Measurements from ENCODE around the gene SLC66A1.
"Not testable (repeated sequence)": the region's sequence is repeated elsewhere in the genome, so short reads cannot be mapped to it uniquely, and the experiment has no call there.

The SLC66A1 gene

GRCh38 chr1:19287436-19288185 is 24.5 kb upstream of the SLC66A1 start:
- no peak for TF ChIP-seq ZNF274 (IDR thresholded peaks at IDR 0.05; ENCODE audit: low read depth, low read length)
- no peak overlapping the region for H3K4me3 ChIP-seq (ENCODE audit: low read length)

- H3K4me3 ChIP-seq (ENCODE audit: low read length), result peak within 1 kb of the TSS; percentile 44; the same call in 1 of the 2 replicates
These were observed 23.5 kb upstream of the SLC66A1 start, which contains the start of gene AKR7A3 for GRCh38 chr1:19288324-19289241. Gene AKR7A3 (minus strand): TSS chr1:19288770. CDS start chr1:19288709, 61 bp downstream.

GRCh38 chr1:19289244-19289643 is 22.9 kb upstream of the SLC66A1 start:
- H3K4me3 ChIP-seq (ENCODE audit: low read length), result no peak overlapping the region; the same call in 1 of the 2 replicates
- TF ChIP-seq ZNF274 (IDR thresholded peaks at IDR 0.05; ENCODE audit: low read depth, low read length), result no peak

- TF ChIP-seq ZNF274 (IDR thresholded peaks at IDR 0.05; ENCODE audit: low read depth, low read length), result no peak
- no peak overlapping the region for H3K4me3 ChIP-seq (ENCODE audit: low read length)
These were observed 17.5 kb upstream of the SLC66A1 start for GRCh38 chr1:19294638-19295037.

GRCh38 chr1:19300211-19300610 is 11.9 kb upstream of the SLC66A1 start:
- no peak overlapping the region for H3K4me3 ChIP-seq (ENCODE audit: low read length)
- TF ChIP-seq ZNF274 (IDR thresholded peaks at IDR 0.05; ENCODE audit: low read depth, low read length), result no peak

DNA sequence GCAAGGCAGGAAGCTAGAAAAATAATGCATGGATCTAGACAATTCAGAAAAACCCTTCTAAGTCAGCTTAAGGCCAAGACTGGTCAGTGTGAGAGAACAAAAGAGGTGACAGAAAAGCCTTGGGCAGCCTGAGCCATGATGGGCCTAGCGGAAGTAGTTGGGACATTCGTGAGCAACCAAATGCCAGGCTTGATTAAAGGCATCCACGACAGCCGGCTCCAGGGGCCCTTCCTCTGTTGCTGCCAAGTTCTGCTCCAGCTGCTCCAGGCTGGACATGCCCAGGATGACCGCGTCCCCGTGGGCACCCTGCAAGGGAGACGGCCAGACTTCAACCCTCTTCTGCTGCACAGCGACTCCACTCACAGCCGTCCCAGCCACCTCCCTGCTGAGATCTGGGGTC is 8.0 kb upstream of the SLC66A1 start:
- H3K4me3 ChIP-seq (ENCODE audit: low read length), result not testable (repeated sequence)

DNA sequence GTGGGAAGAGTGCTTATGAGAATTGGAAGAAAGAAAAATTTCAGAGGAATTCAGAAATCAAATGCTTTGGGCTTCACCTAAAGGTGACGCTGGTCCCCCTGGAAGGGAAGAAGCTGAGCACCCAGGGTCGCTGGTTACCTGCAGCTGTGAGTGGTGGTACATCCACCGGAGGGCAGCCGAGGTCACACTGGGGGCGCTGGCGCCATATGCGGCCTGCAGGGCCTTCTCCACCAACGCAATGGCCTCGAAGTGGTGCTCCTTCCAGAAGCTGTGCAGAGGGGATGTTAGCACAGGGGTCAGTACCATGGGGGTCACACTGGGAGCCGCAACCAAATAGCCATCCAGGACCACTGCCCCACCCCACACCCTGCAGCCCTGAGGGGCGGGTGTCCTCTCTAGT is 6.2 kb upstream of the SLC66A1 start:
- TF ChIP-seq ZNF274 (IDR thresholded peaks at IDR 0.05; ENCODE audit: low read depth, low read length), result no peak

DNA sequence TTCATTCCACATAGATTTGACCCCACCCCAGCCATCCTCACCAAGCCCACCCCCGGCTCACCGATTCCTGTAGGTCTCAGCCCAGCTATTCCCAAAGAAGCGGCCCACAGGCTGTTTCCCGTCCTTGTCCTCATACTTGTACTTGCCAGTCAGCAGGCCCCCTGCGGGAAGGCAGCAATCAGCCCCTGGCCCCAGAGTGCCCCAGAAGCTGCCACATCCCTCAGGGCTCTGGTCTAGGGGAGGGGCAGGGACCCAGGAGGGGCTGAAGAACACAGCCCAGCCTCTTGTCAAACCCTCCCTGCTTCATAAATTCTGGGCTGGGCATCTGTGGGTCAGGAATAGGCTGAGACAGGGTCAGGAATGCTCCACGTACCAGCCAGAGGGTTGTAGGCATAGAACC is 5.2 kb upstream of the SLC66A1 start:
- TF ChIP-seq ZNF274 (IDR thresholded peaks at IDR 0.05; ENCODE audit: low read depth, low read length), result no peak
- H3K4me3 ChIP-seq (ENCODE audit: low read length), result no peak overlapping the region

More for the DNA sequence above, 6.2 kb upstream of the SLC66A1 start:
- H3K4me3 ChIP-seq (ENCODE audit: low read length), result no peak overlapping the region

DNA sequence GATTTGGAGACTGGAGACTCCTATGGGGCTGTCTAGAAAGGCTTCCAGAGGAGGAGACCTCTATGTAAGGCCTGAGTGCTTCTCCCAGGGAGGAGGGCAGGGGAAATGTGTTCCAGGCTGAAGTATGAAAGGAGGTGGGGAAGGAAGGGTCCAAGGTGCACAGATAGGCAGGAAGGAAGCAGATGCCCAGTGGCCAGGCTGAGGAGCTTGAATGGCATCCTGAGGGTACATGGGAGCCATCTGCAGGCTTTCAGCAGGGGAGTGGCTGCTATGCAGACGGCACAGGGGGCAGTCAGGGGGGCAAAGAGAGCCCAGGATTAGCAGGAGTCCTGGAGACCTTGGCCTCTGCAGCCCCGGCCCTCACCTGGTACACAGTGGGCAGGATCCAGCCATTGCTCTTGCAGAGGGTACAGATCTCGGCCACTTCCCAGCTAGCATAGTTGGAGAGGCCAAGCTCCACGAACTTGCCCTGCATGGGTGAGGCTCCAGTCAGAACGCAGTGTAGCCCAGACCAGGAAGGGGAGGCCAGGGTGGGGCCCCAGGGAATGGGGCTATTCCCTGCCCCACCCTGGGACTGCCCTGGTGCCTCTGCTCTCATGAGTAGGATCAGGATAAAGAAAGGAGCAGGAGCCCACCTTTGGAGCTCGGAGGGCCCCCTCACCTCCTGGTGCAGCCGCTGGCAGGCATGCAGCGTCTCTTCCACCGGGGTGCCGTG is 4.2 kb upstream of the SLC66A1 start:
- no peak for TF ChIP-seq ZNF274 (IDR thresholded peaks at IDR 0.05; ENCODE audit: low read depth, low read length)
- no peak overlapping the region for H3K4me3 ChIP-seq (ENCODE audit: low read length)

DNA sequence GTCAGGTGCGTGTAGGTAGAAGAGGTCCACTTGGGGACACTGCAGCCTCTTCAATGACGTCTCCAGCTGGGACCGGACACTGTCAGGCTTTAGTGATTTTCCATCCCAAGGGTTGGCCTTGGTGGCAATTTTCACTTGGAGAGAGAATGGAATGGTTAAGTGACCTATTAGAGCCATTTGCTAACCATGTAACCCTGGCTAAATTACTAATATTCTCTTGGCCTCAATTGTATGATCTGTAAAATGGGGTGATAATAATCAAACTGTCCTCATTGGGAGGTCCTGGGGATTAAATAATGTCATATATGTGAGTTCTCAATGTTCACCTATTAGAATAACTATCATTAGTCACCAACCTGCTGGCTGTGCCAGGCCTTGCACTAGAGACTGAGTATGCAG is 3.6 kb upstream of the SLC66A1 start:
- no peak for TF ChIP-seq ZNF274 (IDR thresholded peaks at IDR 0.05; ENCODE audit: low read depth, low read length)
- no peak overlapping the region for H3K4me3 ChIP-seq (ENCODE audit: low read length)

GRCh38 chr1:19309123-19309813 is 2.9 kb upstream of the SLC66A1 start:
- no peak overlapping the region for H3K4me3 ChIP-seq (ENCODE audit: low read length)
- TF ChIP-seq ZNF274 (IDR thresholded peaks at IDR 0.05; ENCODE audit: low read depth, low read length), result no peak

- no peak for TF ChIP-seq ZNF274 (IDR thresholded peaks at IDR 0.05; ENCODE audit: low read depth, low read length)
- no peak overlapping the region for H3K4me3 ChIP-seq (ENCODE audit: low read length)
These were observed 2.1 kb upstream of the SLC66A1 start for GRCh38 chr1:19310061-19310460.

DNA sequence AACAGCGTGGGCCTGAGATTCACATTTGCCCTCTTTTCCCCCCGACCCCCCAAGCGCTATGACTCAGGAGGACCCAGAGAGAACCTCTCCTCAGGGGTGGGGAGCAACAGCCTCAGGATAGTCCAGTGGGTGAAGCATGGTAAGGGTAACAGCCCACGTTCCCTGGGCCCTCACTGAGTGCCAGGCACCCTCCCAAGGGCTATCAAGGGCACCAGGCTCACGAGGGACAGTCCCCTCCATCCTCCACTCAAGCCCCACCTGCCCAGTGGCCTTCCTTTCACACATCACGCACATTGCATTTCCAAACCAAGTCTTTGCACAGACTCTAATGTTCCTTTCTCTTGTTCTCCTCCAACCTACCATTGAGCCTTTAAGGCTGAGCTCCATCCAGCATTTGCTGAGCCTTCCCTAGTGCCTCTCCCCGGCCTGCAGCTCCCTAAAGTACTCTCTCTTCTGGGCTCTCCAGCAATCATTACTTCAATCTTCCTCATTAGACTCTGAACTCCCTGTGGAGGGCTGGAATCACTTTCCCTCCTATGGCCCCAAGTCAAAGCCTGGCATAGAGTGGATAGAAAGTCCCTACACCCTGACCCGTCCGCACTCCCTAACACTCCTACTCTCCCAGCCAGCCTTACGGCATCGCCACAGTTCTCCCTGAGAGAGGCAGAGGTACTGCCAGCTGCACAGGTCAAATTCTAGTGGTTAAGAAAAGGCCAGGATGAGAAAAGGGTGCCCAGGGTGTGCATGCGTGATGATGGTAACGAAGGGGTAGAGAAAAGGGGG is 1.2 kb upstream of the SLC66A1 start:
- peak overlapping the region; percentile 90; the same call in 1 of the 2 replicates for H3K4me3 ChIP-seq (ENCODE audit: low read length)
- no peak for TF ChIP-seq ZNF274 (IDR thresholded peaks at IDR 0.05; ENCODE audit: low read depth, low read length)
